22Rv1 (cell line): ENCODE results near the gene PLCXD3.

Experiments
- ZFX ChIP-seq: fragments of 450-650 bp; IDR thresholded peaks from 2 replicates; pipeline ENCODE4 v1.6.1; 2017; ENCODE audit warnings: antibody characterized with exemption, borderline replicate concordance
- TF ChIP-seq, protein P1 (sequence below): fragments of 450-650 bp; IDR thresholded peaks from 2 replicates; pipeline ENCODE4 v1.5.1; 2017; ENCODE audit warnings: mild to moderate bottlenecking

- TF ChIP-seq, protein P1, sequence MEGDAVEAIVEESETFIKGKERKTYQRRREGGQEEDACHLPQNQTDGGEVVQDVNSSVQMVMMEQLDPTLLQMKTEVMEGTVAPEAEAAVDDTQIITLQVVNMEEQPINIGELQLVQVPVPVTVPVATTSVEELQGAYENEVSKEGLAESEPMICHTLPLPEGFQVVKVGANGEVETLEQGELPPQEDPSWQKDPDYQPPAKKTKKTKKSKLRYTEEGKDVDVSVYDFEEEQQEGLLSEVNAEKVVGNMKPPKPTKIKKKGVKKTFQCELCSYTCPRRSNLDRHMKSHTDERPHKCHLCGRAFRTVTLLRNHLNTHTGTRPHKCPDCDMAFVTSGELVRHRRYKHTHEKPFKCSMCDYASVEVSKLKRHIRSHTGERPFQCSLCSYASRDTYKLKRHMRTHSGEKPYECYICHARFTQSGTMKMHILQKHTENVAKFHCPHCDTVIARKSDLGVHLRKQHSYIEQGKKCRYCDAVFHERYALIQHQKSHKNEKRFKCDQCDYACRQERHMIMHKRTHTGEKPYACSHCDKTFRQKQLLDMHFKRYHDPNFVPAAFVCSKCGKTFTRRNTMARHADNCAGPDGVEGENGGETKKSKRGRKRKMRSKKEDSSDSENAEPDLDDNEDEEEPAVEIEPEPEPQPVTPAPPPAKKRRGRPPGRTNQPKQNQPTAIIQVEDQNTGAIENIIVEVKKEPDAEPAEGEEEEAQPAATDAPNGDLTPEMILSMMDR, result no peak
- TF ChIP-seq ZFX, result no peak
These were observed 106.6 kb downstream of the PLCXD3 start for GRCh38 chr5:41403846-41404245.
